Measurements from ENCODE around the gene ABLIM3.
A peak's percentile ranks its signal among the peaks of the same experiment; 100 is the strongest.

The ABLIM3 gene

DNA sequence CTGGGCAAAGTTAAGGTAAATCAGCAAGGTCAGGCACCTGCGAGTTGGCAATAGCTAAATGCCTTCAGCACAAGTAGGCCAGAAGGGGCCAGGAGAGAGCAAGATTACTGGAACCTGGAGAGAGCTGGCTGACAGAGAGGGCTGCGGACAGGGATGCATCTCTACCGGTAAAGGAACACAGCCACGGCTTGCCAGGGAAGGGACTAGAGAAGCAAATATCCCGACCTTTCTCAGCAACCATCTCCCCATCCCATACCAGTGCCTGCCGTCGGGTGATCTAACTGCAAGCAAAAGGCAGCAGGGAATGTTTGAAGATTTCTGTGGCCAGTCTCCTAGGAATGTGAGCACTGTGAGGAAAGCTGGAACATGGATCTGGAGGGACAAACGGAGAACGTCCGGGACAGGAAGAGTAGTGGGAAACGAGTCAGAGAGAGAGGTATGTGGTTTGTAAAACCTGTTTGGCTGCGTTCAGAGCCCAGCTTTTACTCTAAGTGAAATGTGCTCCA is 15.9 kb upstream of the ABLIM3 start:
- TF ChIP-seq, protein P1, sequence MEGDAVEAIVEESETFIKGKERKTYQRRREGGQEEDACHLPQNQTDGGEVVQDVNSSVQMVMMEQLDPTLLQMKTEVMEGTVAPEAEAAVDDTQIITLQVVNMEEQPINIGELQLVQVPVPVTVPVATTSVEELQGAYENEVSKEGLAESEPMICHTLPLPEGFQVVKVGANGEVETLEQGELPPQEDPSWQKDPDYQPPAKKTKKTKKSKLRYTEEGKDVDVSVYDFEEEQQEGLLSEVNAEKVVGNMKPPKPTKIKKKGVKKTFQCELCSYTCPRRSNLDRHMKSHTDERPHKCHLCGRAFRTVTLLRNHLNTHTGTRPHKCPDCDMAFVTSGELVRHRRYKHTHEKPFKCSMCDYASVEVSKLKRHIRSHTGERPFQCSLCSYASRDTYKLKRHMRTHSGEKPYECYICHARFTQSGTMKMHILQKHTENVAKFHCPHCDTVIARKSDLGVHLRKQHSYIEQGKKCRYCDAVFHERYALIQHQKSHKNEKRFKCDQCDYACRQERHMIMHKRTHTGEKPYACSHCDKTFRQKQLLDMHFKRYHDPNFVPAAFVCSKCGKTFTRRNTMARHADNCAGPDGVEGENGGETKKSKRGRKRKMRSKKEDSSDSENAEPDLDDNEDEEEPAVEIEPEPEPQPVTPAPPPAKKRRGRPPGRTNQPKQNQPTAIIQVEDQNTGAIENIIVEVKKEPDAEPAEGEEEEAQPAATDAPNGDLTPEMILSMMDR (IDR thresholded peaks at IDR 0.05; ENCODE audit: low read depth, low read length, missing control alignments): no peak
- H3K4me3 ChIP-seq (ENCODE audit: low read depth, low read length): no peak overlapping the region
- DNase-seq (ENCODE audit: low read depth): no peak

DNA sequence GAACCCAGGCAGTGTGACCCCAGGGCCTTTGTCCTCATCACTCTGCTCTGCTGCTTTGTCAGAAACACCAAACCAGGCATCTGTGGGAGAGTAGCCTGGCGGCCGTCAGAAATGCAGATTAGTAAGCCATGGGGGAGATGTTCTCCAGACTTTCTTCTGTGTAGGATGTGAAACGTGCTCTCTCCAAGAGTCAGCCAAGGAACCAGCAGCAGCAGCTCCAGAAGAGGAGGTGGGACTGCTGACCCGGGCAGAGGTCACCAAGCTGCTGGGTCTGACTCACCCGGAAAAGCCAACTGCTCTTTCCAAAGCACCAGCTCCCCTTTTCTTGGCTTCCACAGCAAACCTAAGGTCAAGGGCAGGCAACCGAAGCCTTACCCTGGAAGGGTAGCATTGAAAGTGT is 14.4 kb upstream of the ABLIM3 start:
- TF ChIP-seq, protein P1 (IDR thresholded peaks at IDR 0.05; ENCODE audit: low read depth, low read length, missing control alignments): no peak
- no peak for DNase-seq (ENCODE audit: low read depth)
- no peak overlapping the region for H3K4me3 ChIP-seq (ENCODE audit: low read depth, low read length)

DNA sequence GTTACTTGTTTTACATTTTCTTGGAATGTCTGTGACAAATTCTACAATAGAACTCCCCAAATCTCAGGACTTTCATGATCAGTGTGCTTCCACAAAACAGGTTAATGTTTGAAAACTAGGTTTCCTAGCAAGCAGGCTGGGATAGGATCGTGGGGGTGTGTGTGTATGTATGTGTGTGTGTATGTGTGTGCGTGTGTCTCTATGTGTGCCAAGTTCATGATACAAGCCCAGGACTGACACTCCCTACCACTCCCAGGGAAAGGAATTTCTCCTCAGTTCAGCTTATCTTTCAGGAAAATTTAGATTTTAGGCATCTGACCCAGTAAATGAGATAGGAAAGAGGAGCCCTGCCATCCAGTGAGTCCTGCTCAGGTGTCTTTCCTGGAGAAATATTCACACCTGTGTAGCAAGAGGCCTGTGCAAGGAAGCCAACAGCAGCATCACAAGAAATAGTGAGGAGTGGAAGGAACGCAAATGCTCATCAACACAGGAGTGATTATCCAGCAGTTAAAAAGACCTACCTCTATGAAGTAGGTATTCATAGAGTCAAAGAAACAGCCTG is 13.8 kb upstream of the ABLIM3 start:
- no peak overlapping the region for H3K4me3 ChIP-seq (ENCODE audit: low read depth, low read length)
- TF ChIP-seq, protein P1 (IDR thresholded peaks at IDR 0.05; ENCODE audit: low read depth, low read length, missing control alignments): no peak
- DNase-seq (ENCODE audit: low read depth): no peak

DNA sequence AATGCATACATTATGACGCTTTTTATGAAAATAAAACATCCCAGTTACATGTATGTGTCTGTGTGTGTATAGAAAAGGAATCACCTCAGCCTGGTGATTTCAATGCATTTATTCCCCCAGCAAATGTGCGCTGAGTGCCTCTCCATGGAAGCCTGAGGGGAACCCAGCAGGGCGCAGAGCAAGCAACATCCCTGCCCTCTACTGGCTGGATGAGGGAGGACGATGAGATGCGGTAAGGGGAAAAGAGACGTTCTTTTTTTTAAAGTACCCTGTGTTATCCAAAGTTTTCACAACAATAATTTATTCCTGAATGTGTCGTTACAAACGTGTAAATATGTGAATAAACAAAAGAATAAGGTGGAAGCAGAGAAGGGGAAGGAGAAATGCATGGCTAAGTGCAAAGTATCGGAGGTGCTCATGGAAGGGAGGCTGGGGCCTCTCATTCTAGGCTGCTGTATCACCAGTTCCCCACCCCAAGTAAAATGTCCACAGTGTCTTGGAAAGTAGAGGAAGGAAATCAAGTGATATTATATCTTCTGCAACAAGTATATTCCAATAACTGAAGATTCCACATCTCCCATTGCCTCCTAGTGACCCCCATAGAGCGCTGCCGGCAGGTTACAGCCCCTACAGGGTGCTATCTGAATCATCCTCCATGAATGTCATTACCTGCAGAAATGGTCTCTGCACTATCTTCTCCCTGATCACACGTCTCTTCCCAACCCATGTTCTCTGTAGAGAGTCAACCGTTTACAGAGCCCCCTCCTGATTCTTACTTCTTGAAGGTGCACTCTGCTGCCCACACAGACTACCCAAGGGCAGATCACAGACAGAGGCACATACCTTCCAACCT is 13.0 kb upstream of the ABLIM3 start:
- TF ChIP-seq, protein P1 (IDR thresholded peaks at IDR 0.05; ENCODE audit: low read depth, low read length, missing control alignments): peak; percentile 79
- no peak for DNase-seq (ENCODE audit: low read depth)
- H3K4me3 ChIP-seq (ENCODE audit: low read depth, low read length): no peak overlapping the region

DNA sequence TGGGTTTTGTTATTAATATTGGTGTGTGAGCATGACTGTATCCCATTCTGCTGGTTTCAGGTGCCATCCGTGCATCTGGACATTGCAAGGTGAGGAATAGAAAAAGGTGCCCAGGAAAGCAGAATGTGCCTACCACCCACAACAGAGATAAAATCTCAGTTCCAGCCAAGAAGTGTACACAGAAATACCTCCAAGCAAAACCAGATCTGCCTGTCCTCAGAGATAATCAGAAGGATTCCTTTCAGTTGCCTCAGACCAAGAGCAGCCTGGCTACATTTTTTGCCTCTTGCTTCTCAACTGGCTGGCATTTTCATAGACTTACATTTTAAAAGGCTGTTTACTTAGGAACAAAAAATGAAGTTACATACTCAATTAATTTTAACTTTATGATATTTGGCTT is 12.1 kb upstream of the ABLIM3 start:
- TF ChIP-seq, protein P1 (IDR thresholded peaks at IDR 0.05; ENCODE audit: low read depth, low read length, missing control alignments): no peak
- no peak overlapping the region for H3K4me3 ChIP-seq (ENCODE audit: low read depth, low read length)
- DNase-seq (ENCODE audit: low read depth): no peak

DNA sequence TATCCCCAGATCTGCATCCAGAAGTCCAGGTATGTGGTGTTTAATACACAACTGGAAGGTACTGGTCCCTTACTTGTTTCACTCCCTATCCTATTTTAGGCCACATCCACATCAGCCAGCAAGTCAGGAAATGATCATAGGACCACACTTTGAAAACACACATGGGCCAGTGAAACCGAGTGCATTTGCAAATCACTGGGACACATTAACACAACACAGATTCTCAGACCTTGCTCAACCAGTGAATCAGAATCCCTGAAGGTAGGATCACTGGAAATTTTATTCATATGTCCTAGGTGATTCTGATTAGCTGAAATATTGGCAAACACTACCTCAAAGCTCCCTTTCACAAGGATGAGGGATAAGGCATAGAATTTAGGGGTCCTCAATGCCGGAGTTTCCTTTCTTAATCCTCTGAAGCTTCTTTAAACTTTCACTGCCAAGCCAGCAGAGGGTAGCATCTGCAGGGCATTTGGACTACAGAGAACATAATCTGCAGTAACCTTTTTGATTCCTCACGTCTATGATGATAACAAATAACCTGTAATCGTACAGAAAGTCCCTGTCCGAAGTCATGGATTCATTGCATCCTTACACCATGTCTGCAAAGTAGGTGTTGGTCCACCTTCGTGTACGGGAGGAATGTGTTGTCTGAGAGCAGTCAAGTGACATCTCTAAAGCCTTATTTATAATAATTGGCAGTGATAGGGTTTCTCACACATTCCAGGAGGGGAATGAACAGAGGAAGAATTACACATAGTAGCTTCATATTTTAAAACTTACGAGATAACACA is 11.0 kb upstream of the ABLIM3 start:
- TF ChIP-seq, protein P1 (IDR thresholded peaks at IDR 0.05; ENCODE audit: low read depth, low read length, missing control alignments): no peak
- DNase-seq (ENCODE audit: low read depth): no peak
- H3K4me3 ChIP-seq (ENCODE audit: low read depth, low read length): no peak overlapping the region
